Suppressor macrophage treated with lipopolysaccharide for 1 hour (primary cell): Measurements from ENCODE around the gene CPLX3.
A peak's percentile ranks its signal among the peaks of the same experiment; 100 is the strongest.

ENCODE experiments used
- DNase-seq, 3 donors: peaks; one replicate each; pipeline ENCODE4 v3.0.0-alpha.2; 2020 to 2022

The CPLX3 gene

GRCh38 chr15:74847432-74847831 is 21.0 kb downstream of the CPLX3 start:
- DNase-seq: no peak

GRCh38 chr15:74850393-74850792 is 24.0 kb downstream of the CPLX3 start:
- DNase-seq: no peak

GRCh38 chr15:74851960-74852359 is 25.5 kb downstream of the CPLX3 start:
- no peak for DNase-seq

- no peak for DNase-seq
Observed at GRCh38 chr15:74854453-74855022, 28.1 kb downstream of the CPLX3 start.

GRCh38 chr15:74855857-74856256 is 29.4 kb downstream of the CPLX3 start:
- DNase-seq: no peak

- no peak for DNase-seq
Observed at GRCh38 chr15:74856537-74856936, 30.1 kb downstream of the CPLX3 start.

GRCh38 chr15:74857082-74857655 is 30.7 kb downstream of the CPLX3 start:
- no peak for DNase-seq

GRCh38 chr15:74857671-74858368 is 31.4 kb downstream of the CPLX3 start:
- no peak for DNase-seq

GRCh38 chr15:74858369-74858740 is 31.9 kb downstream of the CPLX3 start:
- no peak for DNase-seq

GRCh38 chr15:74863239-74864056 is 37.0 kb downstream of the CPLX3 start:
- DNase-seq: no peak

GRCh38 chr15:74864296-74864695 is 37.9 kb downstream of the CPLX3 start:
- no peak for DNase-seq

- DNase-seq: no peak
Observed at GRCh38 chr15:74865316-74865715, 38.9 kb downstream of the CPLX3 start.

GRCh38 chr15:74866090-74866489 is 39.7 kb downstream of the CPLX3 start:
- peak in 1 of 3 donors; percentile 35 for DNase-seq

- DNase-seq: no peak
Observed at GRCh38 chr15:74867466-74868038, 41.1 kb downstream of the CPLX3 start.

GRCh38 chr15:74868059-74868458 is 41.6 kb downstream of the CPLX3 start:
- peak; percentile 85 to 91 (median 88) for DNase-seq

GRCh38 chr15:74869372-74869725 is 42.9 kb downstream of the CPLX3 start:
- no peak for DNase-seq

- DNase-seq: peak; percentile 90 to 94 (median 90)
Observed at GRCh38 chr15:74869726-74870407, 43.4 kb downstream of the CPLX3 start.

- peak in 2 of 3 donors; percentile 36 to 48 for DNase-seq
Observed at GRCh38 chr15:74870436-74871215, 44.2 kb downstream of the CPLX3 start.

GRCh38 chr15:74872702-74873035 is 46.2 kb downstream of the CPLX3 start:
- no peak for DNase-seq

- DNase-seq: peak; percentile 95 to 96 (median 96)
Observed at GRCh38 chr15:74873036-74873755, 46.8 kb downstream of the CPLX3 start, which contains the start of gene SCAMP2. Gene SCAMP2 (minus strand): TSS chr15:74873365. CDS start chr15:74873255, 110 bp downstream.
